K562 (cell line): ENCODE data around the gene PRTFDC1. TPM values are rescaled to one million over a fixed set of nuclear protein-coding genes. Genes with fewer than 3 reads are reported as not detected.
A peak's percentile ranks its signal among the peaks of the same experiment; 100 is the strongest.

Experiments
- ATAC-seq: fragments of 200-7000 bp; cut with Tn5 transposase; 3 replicates; pipeline ENCODE4 v1.9.1; 2020; ENCODE audit warnings: moderate library complexity
- BruUV-seq: library from RNA; stranded (reverse); fragments of 400-500 nt; replicated peaks from 2 replicates; lab custom pipeline; 2021; lab: Mats Ljungman, UMichigan
- CTCF ChIA-PET: fragments of 300-600 bp; formaldehyde crosslinking; extraction: SDS; loops from one replicate; lab custom pipeline; 2021; ENCODE audit warnings: low intra/inter-chr PET ratio; lab: Yijun Ruan, JAX
- POLR2A ChIA-PET: fragments of 300-600, 350-650 bp; sonication (Branson Sonifier 250); formaldehyde crosslinking; extraction: SDS; loops from one replicate; lab custom pipeline; 2021; ENCODE audit warnings: antibody characterized with exemption, inconsistent platforms; lab: Yijun Ruan, JAX
- DNase-seq, 4 experiments: peaks; one replicate each; pipeline versions ENCODE4 v3.0.0 to v3.0.0-alpha.2; 2011 to 2018; ENCODE audit warnings: low spot score in 3 of 4, mixed read lengths in 3 of 4; ENCODE audit errors: extremely low read depth in 1 of 4
- FAIRE-seq: peaks from 2 replicates; lab custom pipeline; 2011; peaks lifted over from hg19 to GRCh38; lab: Jason Lieb, UNC
- H2AFZ ChIP-seq: 2 replicates; pipeline ENCODE4 v1.6.0; 2011; ENCODE audit warnings: low read depth, low read length, control low read depth, inconsistent platforms
- H3K27ac ChIP-seq: fragments of 200-600 bp; 3 replicates; pipeline ENCODE4 v1.8.0; 2011; ENCODE audit warnings: low read depth, mild to moderate bottlenecking, control low read depth, inconsistent platforms, low read length, moderate library complexity, mixed read lengths; ENCODE audit errors: extremely low read depth
- H3K27me3 ChIP-seq, 2 experiments: fragments of 300-600 bp in 1 of 2; 2 replicates in 1 of 2; 3 replicates in 1 of 2; pipeline versions ENCODE4 v1.6.0 to v1.8.0; 2011; ENCODE audit warnings: inconsistent platforms in 2 of 2, low read length in 2 of 2, mild to moderate bottlenecking in 1 of 2, mixed read lengths in 1 of 2, moderate library complexity in 1 of 2; ENCODE audit not compliant: control insufficient read depth in 2 of 2, insufficient read depth in 2 of 2
- H3K36me3 ChIP-seq: fragments of 300-600 bp; 3 replicates; pipeline ENCODE4 v1.8.0; 2011; ENCODE audit warnings: mild to moderate bottlenecking, low read length, inconsistent platforms; ENCODE audit not compliant: control insufficient read depth, insufficient read depth
- H3K4me1 ChIP-seq, 2 experiments: fragments of 200-600 bp in 1 of 2; replicated peaks in 1 of 2; 2 replicates in 1 of 2; 3 replicates in 1 of 2; pipeline versions ENCODE4 v1.5.1 to v1.8.0; 2011; ENCODE audit warnings: inconsistent platforms in 2 of 2, low read length in 2 of 2, mild to moderate bottlenecking in 1 of 2, mixed read lengths in 1 of 2, moderate library complexity in 1 of 2; ENCODE audit not compliant: control insufficient read depth in 2 of 2, insufficient read depth in 2 of 2
- H3K4me2 ChIP-seq: 2 replicates; pipeline ENCODE4 v1.6.1; 2011; ENCODE audit warnings: low read length, control low read depth, inconsistent platforms, mixed read lengths; ENCODE audit not compliant: insufficient read depth
- H3K4me3 ChIP-seq: fragments of 200-600 bp; sonication (generic), shearing (Covaris generic); 2 replicates; pipeline ENCODE4 v1.5.1; 2016; ENCODE audit warnings: control low read depth, inconsistent platforms
- H3K79me2 ChIP-seq: fragments of 200-600 bp; 3 replicates; pipeline ENCODE4 v1.8.0; 2011; ENCODE audit warnings: low read length, inconsistent platforms; ENCODE audit not compliant: control insufficient read depth, insufficient read depth
- H3K9ac ChIP-seq, 2 experiments: 2 replicates each; pipeline versions ENCODE4 v1.6.0 to v1.6.1; 2011; ENCODE audit warnings: low read depth in 2 of 2, low read length in 2 of 2, control low read depth in 1 of 2, inconsistent platforms in 1 of 2, mild to moderate bottlenecking in 1 of 2, mixed read lengths in 1 of 2; ENCODE audit not compliant: insufficient read depth in 1 of 2
- H3K9me1 ChIP-seq: one replicate; pipeline ENCODE4 v1.6.0; 2011; ENCODE audit warnings: inconsistent platforms, mild to moderate bottlenecking, low read length, moderate library complexity; ENCODE audit not compliant: control insufficient read depth, insufficient read depth
- H3K9me3 ChIP-seq: replicated peaks from 2 replicates; pipeline ENCODE4 v1.5.1; 2011; ENCODE audit warnings: low read depth, low read length, inconsistent platforms; ENCODE audit not compliant: control insufficient read depth, insufficient read depth
- H4K20me1 ChIP-seq: replicated peaks from 2 replicates; pipeline ENCODE4 v1.6.1; 2011; ENCODE audit warnings: low read length, inconsistent platforms, mixed read lengths; ENCODE audit not compliant: control insufficient read depth, insufficient read depth
- C11orf30 ChIP-seq: fragments of 450-650 bp; IDR thresholded peaks from 2 replicates; pipeline ENCODE4 v1.6.1; 2016; ENCODE audit warnings: low read depth, mild to moderate bottlenecking
- CHD1 ChIP-seq: fragments of 200-600 bp; sonication (generic); IDR thresholded peaks from one replicate; pipeline ENCODE4 v1.6.1; 2012; ENCODE audit warnings: mild to moderate bottlenecking, moderate library complexity, low read length, inconsistent platforms
- KDM4B ChIP-seq, 2 experiments: fragments of 450-650 bp in 1 of 2; sonication (generic) in 1 of 2; IDR thresholded peaks; 2 replicates each; pipeline ENCODE4 v1.6.1; 2016 to 2017; ENCODE audit warnings: borderline replicate concordance in 2 of 2, antibody characterized with exemption in 1 of 2, low read depth in 1 of 2, mild to moderate bottlenecking in 1 of 2
- SMAD1 ChIP-seq: fragments of 150-350 bp; IDR thresholded peaks from 2 replicates; pipeline ENCODE4 v1.6.1; 2014; ENCODE audit warnings: low read length, low read depth; ENCODE audit not compliant: partially characterized antibody
- SRSF1 ChIP-seq: fragments of 200-400 bp; formaldehyde crosslinking; IDR thresholded peaks from 2 replicates; pipeline ENCODE4 v1.6.1; 2017; ENCODE audit warnings: mild to moderate bottlenecking, low read depth, low read length, moderate library complexity
- ZNF316 ChIP-seq: fragments of 450-650 bp; IDR thresholded peaks from 2 replicates; pipeline ENCODE4 v1.6.1; 2016
- WGBS: fragments of 100-300 bp; shearing (Covaris generic); methylation state at CpG from one replicate; pipeline ENCODE4 v1.1.6; 2016; ENCODE audit warnings: low coverage, mixed read lengths; ENCODE audit not compliant: insufficient coverage; ENCODE audit errors: missing lambda C conversion rate; 5-methylcytosine and 5-hydroxymethylcytosine counted together
- in situ Hi-C: fragments of 300-500 bp; cut with MboI; formaldehyde crosslinking; loops from 4 replicates; pipeline ENCODE4 v1.15.0; 2018; ENCODE audit warnings: inconsistent platforms, mixed read lengths
- intact Hi-C: fragments of 100-400 bp; cut with micrococcal nuclease; formaldehyde crosslinking; loops from 2 replicates; pipeline ENCODE4 v1.14.2; 2022
- polyA plus RNA-seq, 8 experiments: library from polyadenylated mRNA; depleted of rRNA in 4 of 8; stranded (reverse) in 5 of 8; unstranded in 3 of 8; fragments of >200 nt; fragmentation: Nextera tagmentation in 2 of 8; fragmentation: Illumina TruSeq in 1 of 8; extraction: Ambion mirVana in 2 of 8; extraction: Trizol in 1 of 8; gene quantifications; 2 replicates each; pipeline versions ENCODE4 v1.2.1 to v1.2.3, GENCODE V29; 2011 to 2014; ENCODE audit warnings: inconsistent platforms in 1 of 8, missing spikeins in 1 of 8
- total RNA-seq, 7 experiments: library from RNA; depleted of rRNA in 6 of 7; stranded (reverse); fragments of >200 nt in 6 of 7; fragmentation: Illumina TruSeq in 2 of 7; extraction: Trizol in 2 of 7; gene quantifications; 2 replicates each; pipeline versions ENCODE4 v1.2.1 to v1.2.3, GENCODE V29; 2011 to 2021; ENCODE audit warnings: low replicate concordance in 1 of 7
- TF ChIP-seq, protein P1 (sequence below): IDR thresholded peaks from 2 replicates; pipeline ENCODE4 v1.6.1; 2011; ENCODE audit not compliant: insufficient read length; ENCODE audit errors: extremely low read depth
- TF ChIP-seq, protein P2 (sequence below): sonication (generic); formaldehyde crosslinking; IDR thresholded peaks from 2 replicates; pipeline ENCODE4 v1.8.1; 2022; ENCODE audit warnings: missing genetic modification reagents
- TF ChIP-seq, protein P3 (sequence below), 2 experiments: fragments of 200-800 bp in 1 of 2; sonication (Bioruptor generic) in 1 of 2; sonication (generic) in 1 of 2; formaldehyde crosslinking in 1 of 2; IDR thresholded peaks in 1 of 2; conservative IDR thresholded peaks in 1 of 2; 2 replicates each; pipeline versions ENCODE4 v1.5.0 to v1.6.1; 2016 to 2020; ENCODE audit warnings: missing compliant biosample characterization in 1 of 2, missing genetic modification characterization in 1 of 2, missing genetic modification reagents in 1 of 2
- TF ChIP-seq, protein P4 (sequence below): sonication (generic); formaldehyde crosslinking; IDR thresholded peaks from 2 replicates; pipeline ENCODE4 v1.5.0; 2020; ENCODE audit warnings: missing genetic modification reagents

The PRTFDC1 gene
- total and polyA plus RNA-seq, 9 of the 15 experiments (the other 6 are each of a cell fraction or from before 2014, with no cell fraction given), result 7.0 to 27.6 (median 10.0) TPM

DNA sequence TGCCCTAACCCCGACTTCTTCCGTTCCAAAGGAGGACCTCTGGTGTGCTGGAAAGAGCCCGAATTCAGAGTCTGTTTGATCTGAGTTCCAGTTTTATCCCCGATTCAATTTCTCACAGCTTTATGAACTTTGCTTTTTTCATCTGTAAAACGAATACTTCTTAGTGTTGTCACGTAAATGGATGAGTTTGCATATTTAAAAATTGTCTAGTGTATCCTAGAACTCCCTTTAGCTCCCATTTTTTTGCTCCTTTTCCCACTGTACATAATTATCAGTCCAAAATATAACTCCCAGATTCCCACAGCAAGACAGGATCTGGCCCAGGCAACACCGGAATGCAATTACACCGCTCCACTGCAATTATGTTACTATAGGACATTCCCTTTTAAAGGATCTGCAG is 148.0 kb downstream of the PRTFDC1 start:
- intact Hi-C loops, result no loop called here
- ChIA-PET CTCF (no interaction called here), POLR2A (interaction anchor here (0.6 kb wide), 1 partner anchor 67 kb away, joined by 3 read pairs; no protein-coding TSS in a partner anchor)
- in situ Hi-C loops, result no loop called here
- Histone ChIP-seq H2AFZ (no peak overlapping the region), H3K9ac (no peak overlapping the region), H3K9me1 (no peaks in the 10 kb centered on the region), H3K4me3 (no peak overlapping the region), H3K79me2 (no peaks in the 10 kb centered on the region), H3K4me2 (no peak overlapping the region), H4K20me1 (no peaks in the 10 kb centered on the region)
- BruUV-seq, result no TSS peak
- WGBS, result 53% methylated on average over 8 of the region's 8 CpGs
- FAIRE-seq (no peak), DNase-seq (no peak)
- TF ChIP-seq C11orf30 (peak; percentile 49; the same call in 1 of the 2 replicates), SMAD1 (no peak), SRSF1 (no peak), ZNF316 (peak; percentile 74), KDM4B (IDR thresholded peaks at IDR 0.05; ENCODE audit: borderline replicate concordance in 2 of 2, low read depth in 1 of 2) (no peak), CHD1 (no peak)
- TF ChIP-seq, protein P1, sequence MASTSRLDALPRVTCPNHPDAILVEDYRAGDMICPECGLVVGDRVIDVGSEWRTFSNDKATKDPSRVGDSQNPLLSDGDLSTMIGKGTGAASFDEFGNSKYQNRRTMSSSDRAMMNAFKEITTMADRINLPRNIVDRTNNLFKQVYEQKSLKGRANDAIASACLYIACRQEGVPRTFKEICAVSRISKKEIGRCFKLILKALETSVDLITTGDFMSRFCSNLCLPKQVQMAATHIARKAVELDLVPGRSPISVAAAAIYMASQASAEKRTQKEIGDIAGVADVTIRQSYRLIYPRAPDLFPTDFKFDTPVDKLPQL, result no peak
- TF ChIP-seq, protein P2, sequence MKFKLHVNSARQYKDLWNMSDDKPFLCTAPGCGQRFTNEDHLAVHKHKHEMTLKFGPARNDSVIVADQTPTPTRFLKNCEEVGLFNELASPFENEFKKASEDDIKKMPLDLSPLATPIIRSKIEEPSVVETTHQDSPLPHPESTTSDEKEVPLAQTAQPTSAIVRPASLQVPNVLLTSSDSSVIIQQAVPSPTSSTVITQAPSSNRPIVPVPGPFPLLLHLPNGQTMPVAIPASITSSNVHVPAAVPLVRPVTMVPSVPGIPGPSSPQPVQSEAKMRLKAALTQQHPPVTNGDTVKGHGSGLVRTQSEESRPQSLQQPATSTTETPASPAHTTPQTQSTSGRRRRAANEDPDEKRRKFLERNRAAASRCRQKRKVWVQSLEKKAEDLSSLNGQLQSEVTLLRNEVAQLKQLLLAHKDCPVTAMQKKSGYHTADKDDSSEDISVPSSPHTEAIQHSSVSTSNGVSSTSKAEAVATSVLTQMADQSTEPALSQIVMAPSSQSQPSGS (CRISPR knock-in tag), result no peak
- TF ChIP-seq, protein P3, sequence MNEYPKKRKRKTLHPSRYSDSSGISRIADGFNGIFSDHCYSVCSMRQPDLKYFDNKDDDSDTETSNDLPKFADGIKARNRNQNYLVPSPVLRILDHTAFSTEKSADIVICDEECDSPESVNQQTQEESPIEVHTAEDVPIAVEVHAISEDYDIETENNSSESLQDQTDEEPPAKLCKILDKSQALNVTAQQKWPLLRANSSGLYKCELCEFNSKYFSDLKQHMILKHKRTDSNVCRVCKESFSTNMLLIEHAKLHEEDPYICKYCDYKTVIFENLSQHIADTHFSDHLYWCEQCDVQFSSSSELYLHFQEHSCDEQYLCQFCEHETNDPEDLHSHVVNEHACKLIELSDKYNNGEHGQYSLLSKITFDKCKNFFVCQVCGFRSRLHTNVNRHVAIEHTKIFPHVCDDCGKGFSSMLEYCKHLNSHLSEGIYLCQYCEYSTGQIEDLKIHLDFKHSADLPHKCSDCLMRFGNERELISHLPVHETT (CRISPR knock-in tag; conservative IDR thresholded peaks at IDR 0.05 in 1 of 2, IDR thresholded peaks at IDR 0.05 in 1 of 2), result no peak
- TF ChIP-seq, protein P4, sequence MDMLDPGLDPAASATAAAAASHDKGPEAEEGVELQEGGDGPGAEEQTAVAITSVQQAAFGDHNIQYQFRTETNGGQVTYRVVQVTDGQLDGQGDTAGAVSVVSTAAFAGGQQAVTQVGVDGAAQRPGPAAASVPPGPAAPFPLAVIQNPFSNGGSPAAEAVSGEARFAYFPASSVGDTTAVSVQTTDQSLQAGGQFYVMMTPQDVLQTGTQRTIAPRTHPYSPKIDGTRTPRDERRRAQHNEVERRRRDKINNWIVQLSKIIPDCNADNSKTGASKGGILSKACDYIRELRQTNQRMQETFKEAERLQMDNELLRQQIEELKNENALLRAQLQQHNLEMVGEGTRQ (CRISPR knock-in tag), result no peak
- TF ChIP-seq, all 486 proteins: peak for 2
- Histone ChIP-seq H3K9me3 (no peaks in the 10 kb centered on the region), H3K36me3 (no peaks in the 10 kb centered on the region), H3K27me3 (no peaks in the 10 kb centered on the region), H3K27ac (no peak overlapping the region), H3K4me1 (no peaks in the 10 kb centered on the region; a peak in 1 of 5 replicates)
- ATAC-seq, result no peak
